CD4-positive, alpha-beta T cell treated with Interleukin-2 at 100 ng/mL for 4 hours (primary cell): ENCODE results near the gene EXOC3L4.

Experiments used
- DNase-seq: peaks from one replicate; pipeline ENCODE4 v3.0.0-alpha.2; 2020; ENCODE audit warnings: low spot score

The EXOC3L4 gene

DNA sequence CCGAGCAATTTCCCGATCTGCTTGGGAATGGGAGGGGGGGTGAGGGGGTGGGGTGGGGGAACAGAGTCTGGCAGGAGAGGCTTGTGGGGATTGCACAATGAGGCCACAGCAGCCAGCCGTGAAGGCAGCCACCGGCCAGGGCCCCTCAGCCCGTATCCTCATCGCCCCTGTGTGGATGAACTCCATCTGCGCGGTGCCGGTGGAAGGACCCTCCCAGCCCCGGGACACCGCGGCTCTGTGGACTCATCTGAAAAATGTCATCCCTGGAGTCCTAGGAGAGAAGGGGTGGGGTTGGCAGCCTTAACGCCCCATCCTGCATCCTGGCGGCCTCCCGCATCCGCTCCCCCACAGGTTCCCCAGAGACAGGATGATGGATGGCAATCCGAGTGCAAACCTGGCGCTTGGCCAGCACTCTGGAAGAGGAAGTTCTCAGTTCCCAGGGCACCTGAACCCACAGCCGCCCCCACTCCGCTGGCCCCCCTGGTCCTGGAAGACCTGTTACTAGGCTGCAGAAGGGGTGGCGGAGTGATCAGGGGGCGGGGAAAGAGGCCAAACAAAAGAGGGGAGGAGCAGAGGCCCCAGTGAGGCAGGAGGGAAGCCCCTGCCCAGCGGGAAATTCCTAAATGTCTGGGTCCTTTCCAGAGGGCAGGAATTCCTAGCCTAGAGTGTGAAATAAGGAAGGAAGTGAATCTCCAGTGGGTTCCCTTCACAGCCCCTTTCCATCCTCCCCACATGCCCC is 27.5 kb downstream of the EXOC3L4 start:
- no peak for DNase-seq

DNA sequence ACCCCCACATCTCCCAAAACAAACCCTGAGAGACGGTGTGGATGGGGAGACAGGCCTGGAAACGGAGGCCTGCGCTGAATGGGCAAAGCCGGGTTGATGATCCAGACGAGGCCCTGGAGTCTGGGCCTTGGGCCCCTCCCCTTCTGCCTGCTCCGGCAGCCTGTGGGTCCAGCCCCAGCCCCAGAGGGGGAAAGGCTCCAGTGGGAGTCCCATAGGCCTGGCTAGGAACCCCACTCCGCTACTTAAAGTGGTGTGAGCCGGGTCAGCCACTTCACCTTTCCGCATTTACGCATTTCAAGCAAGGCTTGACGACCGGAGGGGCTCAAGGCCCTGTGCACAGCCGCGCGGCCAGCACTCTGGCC is 28.0 kb downstream of the EXOC3L4 start:
- DNase-seq: no peak

DNA sequence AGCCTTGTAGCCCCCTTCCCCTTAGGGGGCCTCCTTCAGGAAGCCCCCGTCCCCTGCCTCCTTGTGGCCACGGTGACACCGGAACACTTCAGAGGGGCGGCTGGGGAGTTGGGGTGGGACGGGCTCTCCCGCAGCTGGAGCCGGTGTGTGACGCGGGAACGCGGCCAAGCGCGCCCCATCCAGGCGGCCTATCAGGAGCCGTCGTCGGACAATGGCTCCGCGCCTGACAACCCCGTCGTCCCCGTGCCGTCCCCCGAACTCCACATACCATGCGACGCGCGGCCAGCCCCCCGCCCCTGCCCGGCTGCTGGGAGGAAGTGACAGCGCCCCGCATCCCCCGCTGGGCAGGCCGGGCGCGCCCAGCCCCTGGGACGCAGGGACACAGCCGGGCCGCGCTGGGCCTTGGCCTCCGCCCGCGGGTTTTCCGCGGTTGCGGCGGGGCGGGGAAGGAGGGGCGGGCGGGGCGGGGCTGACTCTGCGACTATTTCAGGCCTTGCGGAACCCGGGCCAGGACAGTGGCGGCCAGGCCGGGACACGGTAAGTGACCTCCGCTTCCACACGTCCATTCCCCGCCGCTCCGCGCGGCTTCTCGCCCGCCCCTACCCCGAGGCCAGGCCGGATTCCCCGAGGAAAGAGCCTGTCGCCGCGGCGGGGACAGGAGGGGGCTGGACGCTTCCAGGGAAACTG is 28.6 kb downstream of the EXOC3L4 start, which contains the start of gene TNFAIP2:
TSS of gene TNFAIP2 (plus strand) at position 515 of the 687 bp plus-strand sequence. CDS start 2,997 bp downstream, outside the sequence.
- DNase-seq: no peak

GRCh38 chr14:103123634-103124500 is 29.3 kb downstream of the EXOC3L4 start:
- no peak for DNase-seq

GRCh38 chr14:103124501-103125001 is 30.0 kb downstream of the EXOC3L4 start:
- no peak for DNase-seq

DNA sequence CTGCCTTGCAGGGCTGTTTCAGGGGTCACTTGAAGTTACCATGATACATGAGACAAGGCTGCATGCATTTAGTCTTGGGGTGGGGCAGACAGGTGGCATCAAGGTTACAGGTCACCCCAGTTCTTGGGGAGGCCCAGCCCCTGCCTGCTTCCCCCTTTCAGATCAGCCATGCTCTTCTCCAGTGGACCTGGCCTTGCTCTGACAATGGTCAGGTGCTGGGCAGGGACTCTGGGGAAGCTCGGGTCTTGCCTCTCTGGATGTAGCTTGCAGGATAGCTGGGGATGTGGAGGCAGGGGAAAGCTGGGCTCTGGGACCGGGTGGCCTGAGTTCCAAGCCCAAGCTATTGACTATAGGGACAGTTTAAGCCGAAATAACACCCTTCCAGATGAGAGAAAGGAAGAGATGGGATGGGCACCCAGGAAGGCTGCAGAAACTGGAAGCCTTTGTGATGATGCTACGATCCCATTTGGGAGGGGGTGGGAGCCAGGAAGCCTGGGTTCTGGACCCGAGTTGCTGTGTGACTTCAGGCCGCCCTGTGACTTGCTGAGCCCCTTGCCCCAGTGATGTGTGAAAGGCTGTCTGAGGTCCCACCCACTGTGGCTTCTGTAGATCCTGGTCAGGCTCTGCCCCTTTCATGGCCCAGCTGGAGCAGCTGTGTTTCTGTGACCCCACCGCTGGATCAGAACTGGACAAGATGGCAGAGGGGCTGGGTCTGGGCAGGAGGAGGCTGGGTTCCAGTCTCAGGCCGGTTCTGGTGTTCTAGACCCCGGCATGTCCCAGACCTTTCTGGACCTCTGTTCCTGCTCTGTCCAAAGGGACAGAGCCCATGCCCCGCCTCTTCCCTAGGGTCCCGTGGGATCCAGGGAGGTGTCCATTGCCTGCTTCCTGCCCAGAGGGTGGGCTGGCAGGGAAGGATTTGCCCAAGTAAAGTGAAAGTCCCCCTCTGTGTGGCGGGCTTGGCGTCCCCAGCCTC is 30.9 kb downstream of the EXOC3L4 start:
- no peak for DNase-seq

GRCh38 chr14:103126088-103126872 is 31.8 kb downstream of the EXOC3L4 start:
- no peak for DNase-seq

- no peak for DNase-seq
These were observed 32.4 kb downstream of the EXOC3L4 start for GRCh38 chr14:103126873-103127304.

DNA sequence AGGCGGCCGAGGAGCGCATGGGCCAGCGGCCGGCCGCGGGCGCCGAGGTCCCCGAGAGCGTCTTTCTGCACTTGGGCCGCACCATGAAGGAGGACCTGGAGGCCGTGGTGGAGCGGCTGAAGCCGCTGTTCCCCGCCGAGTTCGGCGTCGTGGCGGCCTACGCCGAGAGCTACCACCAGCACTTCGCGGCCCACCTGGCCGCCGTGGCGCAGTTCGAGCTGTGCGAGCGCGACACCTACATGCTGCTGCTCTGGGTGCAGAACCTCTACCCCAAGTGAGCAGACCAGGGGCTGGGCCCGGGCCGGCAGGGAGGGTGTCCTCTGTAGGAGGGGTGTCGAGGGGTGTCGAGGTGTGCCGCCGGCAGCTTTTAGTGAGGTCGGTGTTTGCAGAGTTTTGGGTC is 32.8 kb downstream of the EXOC3L4 start:
- no peak for DNase-seq

GRCh38 chr14:103127861-103128598 is 33.5 kb downstream of the EXOC3L4 start:
- DNase-seq: no peak

- no peak for DNase-seq
These were observed 34.2 kb downstream of the EXOC3L4 start for GRCh38 chr14:103128631-103129300.

DNA sequence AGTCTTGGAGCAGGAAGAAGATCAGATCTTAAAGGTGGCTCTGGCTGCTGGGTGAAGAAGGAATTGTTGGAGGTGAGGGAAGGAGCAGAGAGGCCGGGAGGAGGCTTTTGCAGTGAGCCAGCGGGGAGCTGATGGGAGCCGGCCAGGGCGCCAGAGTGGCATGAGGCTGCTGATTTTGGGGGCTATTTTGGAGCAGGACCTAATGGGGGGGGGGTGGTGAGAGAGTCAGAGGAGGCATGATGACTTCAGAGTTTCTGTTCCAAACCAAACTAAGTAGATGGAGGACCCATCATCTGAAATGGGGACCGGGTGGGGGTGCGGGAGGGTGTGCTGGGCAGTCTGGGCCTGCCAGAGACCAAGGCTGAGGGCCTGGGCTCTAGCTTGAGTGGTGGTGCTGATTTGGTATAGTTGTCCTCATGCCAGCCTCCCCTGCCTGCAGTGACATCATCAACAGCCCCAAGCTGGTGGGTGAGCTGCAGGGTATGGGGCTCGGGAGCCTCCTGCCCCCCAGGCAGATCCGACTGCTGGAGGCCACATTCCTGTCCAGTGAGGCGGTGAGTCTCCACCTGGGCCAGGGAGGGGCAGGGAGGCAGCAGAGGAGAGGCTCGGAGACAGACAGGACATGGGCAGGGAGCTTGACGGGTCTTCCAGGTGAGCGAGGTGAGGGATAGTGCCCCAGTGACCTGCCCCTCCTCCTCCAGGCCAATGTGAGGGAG is 34.9 kb downstream of the EXOC3L4 start:
- DNase-seq: no peak

DNA sequence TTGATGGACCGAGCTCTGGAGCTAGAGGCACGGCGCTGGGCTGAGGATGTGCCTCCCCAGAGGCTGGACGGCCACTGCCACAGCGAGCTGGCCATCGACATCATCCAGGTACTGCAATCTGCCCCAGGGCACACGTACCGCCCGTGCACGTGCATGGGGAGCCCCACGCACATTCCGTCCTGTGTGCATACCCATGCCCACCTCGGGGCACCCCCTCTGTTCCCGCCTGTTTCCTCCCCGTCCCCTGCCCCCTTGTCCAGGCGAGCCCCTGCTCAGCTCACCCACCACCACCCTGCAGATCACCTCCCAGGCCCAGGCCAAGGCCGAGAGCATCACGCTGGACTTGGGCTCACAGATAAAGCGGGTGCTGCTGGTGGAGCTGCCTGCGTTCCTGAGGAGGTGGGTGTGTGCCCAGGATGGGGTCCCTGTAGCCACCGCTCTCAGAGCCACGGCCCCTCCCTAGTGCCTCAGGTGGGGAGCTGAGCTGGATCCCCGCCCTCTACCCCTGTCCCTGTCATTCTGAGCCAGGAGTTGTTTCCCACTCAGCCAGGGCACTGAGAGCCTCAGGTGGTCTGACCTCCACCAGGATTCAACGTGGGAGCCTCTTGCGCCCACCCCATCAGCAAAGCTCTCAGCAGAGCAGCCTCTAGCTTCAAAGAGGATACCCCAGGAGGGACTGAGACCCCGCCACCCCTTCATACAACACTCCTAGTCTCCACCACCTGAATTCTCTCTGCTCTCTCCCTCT is 35.7 kb downstream of the EXOC3L4 start:
- DNase-seq: no peak

DNA sequence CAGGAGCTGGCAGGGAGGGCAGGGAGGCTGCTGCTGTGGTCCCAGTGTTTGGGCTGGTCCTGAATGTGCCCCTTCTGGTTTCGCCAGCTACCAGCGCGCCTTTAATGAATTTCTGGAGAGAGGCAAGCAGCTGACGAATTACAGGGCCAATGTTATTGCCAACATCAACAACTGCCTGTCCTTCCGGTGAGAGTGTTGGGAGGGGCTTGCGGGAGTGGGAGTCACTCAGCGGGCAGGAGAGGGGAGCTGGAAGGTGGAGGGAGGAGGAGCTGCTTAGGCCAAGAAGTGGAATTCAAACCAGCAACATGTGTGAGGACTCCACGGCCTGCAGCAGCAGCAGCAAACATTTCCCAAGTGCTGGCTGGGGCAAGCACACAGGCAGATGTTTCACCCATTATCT is 36.4 kb downstream of the EXOC3L4 start:
- DNase-seq: no peak

GRCh38 chr14:103131580-103131979 is 37.1 kb downstream of the EXOC3L4 start:
- no peak for DNase-seq

DNA sequence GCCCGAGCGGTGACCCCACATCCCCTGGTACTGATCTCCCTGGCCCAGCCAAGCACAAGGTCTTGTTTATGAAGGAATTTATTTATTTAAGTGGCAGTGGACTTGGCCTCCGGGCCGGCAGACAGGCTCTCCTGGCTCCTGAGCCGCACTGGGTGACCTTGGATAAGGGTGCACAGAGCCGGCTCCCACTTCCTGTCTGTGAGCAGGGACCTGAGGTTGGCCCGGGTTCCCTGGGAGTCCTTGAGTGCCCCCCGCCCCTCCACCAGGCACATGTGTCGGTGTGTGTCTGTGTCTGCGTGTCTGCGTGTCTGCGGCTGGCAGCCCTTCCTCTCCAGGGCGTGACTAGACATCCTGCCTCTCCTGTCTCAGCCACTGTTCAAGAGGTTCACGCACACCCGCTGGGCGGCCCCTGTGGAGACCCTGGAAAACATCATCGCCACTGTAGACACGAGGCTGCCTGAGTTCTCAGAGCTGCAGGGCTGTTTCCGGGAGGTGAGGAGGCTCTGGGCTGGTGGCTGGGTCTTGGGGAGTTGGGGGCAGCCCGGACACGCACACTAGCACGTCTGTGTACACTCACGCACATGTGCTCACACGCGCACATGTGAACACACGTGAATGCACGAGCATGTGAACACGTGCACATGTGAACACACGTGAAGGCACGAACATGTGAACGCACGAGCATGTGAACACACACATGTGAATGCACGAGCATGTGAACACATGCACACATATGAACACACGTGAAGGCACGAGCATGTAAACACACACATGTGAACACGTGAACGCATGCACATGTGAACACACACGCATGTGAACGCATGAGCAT is 38.1 kb downstream of the EXOC3L4 start:
- DNase-seq: no peak
